ENCODE results near the gene CABLES2.

DNA sequence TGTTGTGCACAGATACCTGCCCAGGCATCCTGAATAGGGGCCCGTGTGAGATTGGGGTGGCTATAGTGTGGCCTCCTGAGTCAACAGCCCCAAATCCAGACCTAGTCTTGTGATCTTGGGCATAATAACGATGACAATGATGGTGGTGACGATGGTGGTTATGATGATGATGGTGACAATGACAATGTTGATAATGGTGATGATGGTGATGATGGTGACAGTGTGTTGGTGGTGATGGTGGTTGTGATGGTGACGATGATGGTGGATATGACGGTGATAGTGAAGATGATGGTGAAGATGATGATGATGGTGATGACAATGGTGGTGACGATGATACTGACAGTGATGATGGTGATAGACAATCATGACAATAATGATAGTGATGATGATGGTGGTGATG, 25.2 kb downstream of the CABLES2 start:
- TF ChIP-seq CTCF (IDR thresholded peaks at IDR 0.05) = no peak
- TF ChIP-seq POLR2A (IDR thresholded peaks at IDR 0.05) = no peak
